ENCODE results near the gene MICAL3.

MICAL3 gene

GRCh38 chr22:17868771-17869170 lies 155.6 kb downstream of the MICAL3 start:
- TF ChIP-seq CTCF (conservative IDR thresholded peaks at IDR 0.05; ENCODE audit: low read depth, low read length): no peak
- DNase-seq (ENCODE audit: low read depth): no peak
- H3K4me3 ChIP-seq (ENCODE audit: low read length): no peak overlapping the region

- H3K4me3 ChIP-seq (ENCODE audit: low read length): no peak overlapping the region
- TF ChIP-seq CTCF (conservative IDR thresholded peaks at IDR 0.05; ENCODE audit: low read depth, low read length): no peak
- no peak for DNase-seq (ENCODE audit: low read depth)
Measured at GRCh38 chr22:17867160-17867785, 157.1 kb downstream of the MICAL3 start.

GRCh38 chr22:17866621-17867020 lies 157.7 kb downstream of the MICAL3 start:
- H3K4me3 ChIP-seq (ENCODE audit: low read length): no peak overlapping the region
- no peak for DNase-seq (ENCODE audit: low read depth)
- TF ChIP-seq CTCF (conservative IDR thresholded peaks at IDR 0.05; ENCODE audit: low read depth, low read length): no peak

- TF ChIP-seq CTCF (conservative IDR thresholded peaks at IDR 0.05; ENCODE audit: low read depth, low read length): no peak
- no peak for DNase-seq (ENCODE audit: low read depth)
- H3K4me3 ChIP-seq (ENCODE audit: low read length): no peak overlapping the region
Measured at GRCh38 chr22:17866127-17866526, 158.2 kb downstream of the MICAL3 start.

GRCh38 chr22:17865183-17866055 lies 158.9 kb downstream of the MICAL3 start:
- no peak overlapping the region for H3K4me3 ChIP-seq (ENCODE audit: low read length)
- no peak for DNase-seq (ENCODE audit: low read depth)
- no peak for TF ChIP-seq CTCF (conservative IDR thresholded peaks at IDR 0.05; ENCODE audit: low read depth, low read length)

- TF ChIP-seq CTCF (conservative IDR thresholded peaks at IDR 0.05; ENCODE audit: low read depth, low read length): no peak
- DNase-seq (ENCODE audit: low read depth): no peak
- H3K4me3 ChIP-seq (ENCODE audit: low read length): no peak overlapping the region
Measured at GRCh38 chr22:17864398-17865182, 159.8 kb downstream of the MICAL3 start.

All from retinal pigment epithelial cell (primary cell).